Putamen (tissue), 1 donor: ENCODE measurements around the gene IGSF9.

Source experiments
- DNase-seq: peaks from one replicate; pipeline ENCODE4 v3.0.0-alpha.2; 2016; ENCODE audit warnings: low spot score

IGSF9 gene

GRCh38 chr1:159932296-159933285, 12.8 kb downstream of the IGSF9 start:
- no peak for DNase-seq

- no peak for DNase-seq
Observed at GRCh38 chr1:159931795-159932173, 13.6 kb downstream of the IGSF9 start.

GRCh38 chr1:159931101-159931794, 14.2 kb downstream of the IGSF9 start:
- no peak for DNase-seq

GRCh38 chr1:159930634-159931033, 14.8 kb downstream of the IGSF9 start:
- DNase-seq: no peak

GRCh38 chr1:159930216-159930615, 15.2 kb downstream of the IGSF9 start:
- no peak for DNase-seq

GRCh38 chr1:159929155-159930051, 16.0 kb downstream of the IGSF9 start:
- no peak for DNase-seq

- no peak for DNase-seq
Observed at GRCh38 chr1:159928491-159929050, 16.8 kb downstream of the IGSF9 start.

GRCh38 chr1:159927849-159928431, 17.5 kb downstream of the IGSF9 start:
- no peak for DNase-seq

- no peak for DNase-seq
Observed at GRCh38 chr1:159927211-159927848, 18.1 kb downstream of the IGSF9 start.

GRCh38 chr1:159925719-159926078, 19.7 kb downstream of the IGSF9 start:
- no peak for DNase-seq

- peak; percentile 56 for DNase-seq
Observed at GRCh38 chr1:159924791-159925718, 20.4 kb downstream of the IGSF9 start, which contains the start of gene TAGLN2. Gene TAGLN2, minus strand, starts transcription at chr1:159925507. Its CDS starts 4,998 bp downstream, at chr1:159920509.

- DNase-seq: peak; percentile 25
Observed at GRCh38 chr1:159924025-159924790, 21.2 kb downstream of the IGSF9 start.

GRCh38 chr1:159923203-159924024, 22.0 kb downstream of the IGSF9 start:
- no peak for DNase-seq

- no peak for DNase-seq
Observed at GRCh38 chr1:159922511-159923202, 22.8 kb downstream of the IGSF9 start.

- no peak for DNase-seq
Observed at GRCh38 chr1:159921700-159922504, 23.5 kb downstream of the IGSF9 start.

- DNase-seq: no peak
Observed at GRCh38 chr1:159921251-159921650, 24.2 kb downstream of the IGSF9 start.

- DNase-seq: no peak
Observed at GRCh38 chr1:159920651-159921050, 24.8 kb downstream of the IGSF9 start.
